Parathyroid adenoma (tissue), 2 donors: Measurements from ENCODE around the gene ARHGAP9.

Experiments used
- H2AFZ ChIP-seq: fragments of 300-600 bp; sonication (generic); one replicate; pipeline ENCODE4 v1.7.0; 2017; ENCODE audit warnings: antibody characterized with exemption, mild to moderate bottlenecking
- H3K27ac ChIP-seq: fragments of 300-600 bp; sonication (generic); one replicate; pipeline ENCODE4 v1.7.0; 2017
- H3K27me3 ChIP-seq: fragments of 300-600 bp; sonication (generic); one replicate; pipeline ENCODE4 v1.7.0; 2017; ENCODE audit warnings: low read length; ENCODE audit not compliant: control insufficient read depth, insufficient read depth
- H3K36me3 ChIP-seq: fragments of 300-600 bp; sonication (generic); one replicate; pipeline ENCODE4 v1.7.0; 2017; ENCODE audit warnings: low read length; ENCODE audit not compliant: control insufficient read depth, insufficient read depth
- H3K4me1 ChIP-seq: fragments of 300-600 bp; sonication (generic); one replicate; pipeline ENCODE4 v1.7.0; 2017; ENCODE audit warnings: control low read depth
- H3K4me2 ChIP-seq: fragments of 300-600 bp; sonication (generic); one replicate; pipeline ENCODE4 v1.7.0; 2017; ENCODE audit warnings: low read length
- H3K4me3 ChIP-seq: fragments of 300-600 bp; sonication (generic); one replicate; pipeline ENCODE4 v1.7.0; 2017; ENCODE audit warnings: low read depth, low read length
- H3K79me2 ChIP-seq: fragments of 300-600 bp; sonication (generic); one replicate; pipeline ENCODE4 v1.7.0; 2017; ENCODE audit warnings: control low read depth
- H3K9ac ChIP-seq: fragments of 300-600 bp; sonication (generic); one replicate; pipeline ENCODE4 v1.7.0; 2017; ENCODE audit warnings: mild to moderate bottlenecking
- H3K9me3 ChIP-seq: fragments of 300-600 bp; sonication (generic); one replicate; pipeline ENCODE4 v1.7.0; 2017; ENCODE audit warnings: low read length; ENCODE audit not compliant: control insufficient read depth
- TF ChIP-seq, protein P1 (sequence below): fragments of 300-600 bp; sonication (generic); IDR thresholded peaks from one replicate; pipeline ENCODE4 v1.7.0; 2017; ENCODE audit warnings: antibody characterized with exemption, mild to moderate bottlenecking
- donor health status: primary hyperparathyroidism.

The ARHGAP9 gene

DNA sequence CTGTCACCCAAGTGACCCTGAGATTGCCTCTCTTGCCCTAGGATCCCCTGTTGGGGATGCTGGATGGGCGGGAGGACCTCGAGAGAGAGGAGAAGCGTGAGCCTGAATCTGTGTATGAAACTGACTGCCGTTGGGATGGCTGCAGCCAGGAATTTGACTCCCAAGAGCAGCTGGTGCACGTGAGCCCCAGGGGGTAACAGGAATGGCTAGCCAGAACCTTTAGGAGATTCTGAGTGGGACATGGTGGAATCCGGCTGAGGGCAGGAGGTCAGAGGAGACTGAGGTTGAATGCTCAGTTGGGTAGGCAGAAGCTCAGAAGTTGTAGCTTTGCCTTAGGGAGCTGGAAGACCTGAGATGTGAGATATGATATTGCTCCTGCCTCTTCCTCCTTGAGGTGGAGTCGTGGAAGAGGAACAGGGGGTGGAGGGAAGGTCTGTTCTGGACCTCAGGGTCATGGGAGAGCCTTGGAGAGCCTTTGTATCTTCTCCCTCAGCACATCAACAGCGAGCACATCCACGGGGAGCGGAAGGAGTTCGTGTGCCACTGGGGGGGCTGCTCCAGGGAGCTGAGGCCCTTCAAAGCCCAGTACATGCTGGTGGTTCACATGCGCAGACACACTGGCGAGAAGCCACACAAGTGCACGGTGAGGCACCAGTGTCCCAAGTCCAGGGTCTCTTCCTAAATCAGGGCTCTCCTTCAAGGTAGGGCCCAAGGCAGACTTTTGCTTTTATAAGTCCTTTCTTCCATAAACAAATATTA lies 13.7 kb downstream of the ARHGAP9 start:
- Histone ChIP-seq H3K9me3 (no peaks in the 10 kb centered on the region), H3K27ac (no peak overlapping the region), H3K27me3 (no peaks in the 10 kb centered on the region), H3K79me2 (no peaks in the 10 kb centered on the region), H3K4me3 (no peak overlapping the region), H3K9ac (no peak overlapping the region), H3K4me2 (no peak overlapping the region), H2AFZ (no peak overlapping the region), H3K36me3 (no peaks in the 10 kb centered on the region), H3K4me1 (peaks cover 2% of the 10 kb centered on the region)
- TF ChIP-seq, protein P1, sequence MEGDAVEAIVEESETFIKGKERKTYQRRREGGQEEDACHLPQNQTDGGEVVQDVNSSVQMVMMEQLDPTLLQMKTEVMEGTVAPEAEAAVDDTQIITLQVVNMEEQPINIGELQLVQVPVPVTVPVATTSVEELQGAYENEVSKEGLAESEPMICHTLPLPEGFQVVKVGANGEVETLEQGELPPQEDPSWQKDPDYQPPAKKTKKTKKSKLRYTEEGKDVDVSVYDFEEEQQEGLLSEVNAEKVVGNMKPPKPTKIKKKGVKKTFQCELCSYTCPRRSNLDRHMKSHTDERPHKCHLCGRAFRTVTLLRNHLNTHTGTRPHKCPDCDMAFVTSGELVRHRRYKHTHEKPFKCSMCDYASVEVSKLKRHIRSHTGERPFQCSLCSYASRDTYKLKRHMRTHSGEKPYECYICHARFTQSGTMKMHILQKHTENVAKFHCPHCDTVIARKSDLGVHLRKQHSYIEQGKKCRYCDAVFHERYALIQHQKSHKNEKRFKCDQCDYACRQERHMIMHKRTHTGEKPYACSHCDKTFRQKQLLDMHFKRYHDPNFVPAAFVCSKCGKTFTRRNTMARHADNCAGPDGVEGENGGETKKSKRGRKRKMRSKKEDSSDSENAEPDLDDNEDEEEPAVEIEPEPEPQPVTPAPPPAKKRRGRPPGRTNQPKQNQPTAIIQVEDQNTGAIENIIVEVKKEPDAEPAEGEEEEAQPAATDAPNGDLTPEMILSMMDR: no peak

DNA sequence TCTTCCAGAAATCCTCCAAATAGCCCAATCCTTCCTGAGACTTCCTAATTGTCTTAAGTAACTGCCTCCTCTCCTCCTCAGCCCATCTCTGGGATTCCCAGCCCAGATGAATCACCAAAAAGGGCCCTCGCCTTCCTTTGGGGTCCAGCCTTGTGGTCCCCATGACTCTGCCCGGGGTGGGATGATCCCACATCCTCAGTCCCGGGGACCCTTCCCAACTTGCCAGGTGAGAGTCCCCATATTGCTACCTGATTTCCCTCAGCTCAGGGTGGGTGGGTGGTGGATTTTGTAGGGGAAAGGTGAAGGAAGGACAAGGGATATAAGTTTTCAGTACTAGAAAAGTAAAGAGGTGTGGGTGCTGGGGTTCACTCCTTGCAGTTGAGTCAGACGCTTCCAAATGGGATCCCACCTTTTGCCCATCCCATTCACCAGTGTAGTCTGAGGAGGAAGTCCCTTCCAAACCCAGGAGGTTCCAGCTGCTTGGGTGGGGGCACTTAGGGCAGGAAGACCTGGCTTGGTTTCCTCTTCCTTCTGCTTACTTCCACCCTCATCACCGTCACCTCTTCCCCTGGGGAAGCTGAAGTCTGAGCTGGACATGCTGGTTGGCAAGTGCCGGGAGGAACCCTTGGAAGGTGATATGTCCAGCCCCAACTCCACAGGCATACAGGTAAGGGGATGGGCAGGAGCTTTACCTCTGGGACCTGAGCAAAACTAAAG lies 14.5 kb downstream of the ARHGAP9 start:
- TF ChIP-seq, protein P1: no peak
- Histone ChIP-seq H3K9me3 (no peaks in the 10 kb centered on the region), H3K27ac (no peak overlapping the region)

DNA sequence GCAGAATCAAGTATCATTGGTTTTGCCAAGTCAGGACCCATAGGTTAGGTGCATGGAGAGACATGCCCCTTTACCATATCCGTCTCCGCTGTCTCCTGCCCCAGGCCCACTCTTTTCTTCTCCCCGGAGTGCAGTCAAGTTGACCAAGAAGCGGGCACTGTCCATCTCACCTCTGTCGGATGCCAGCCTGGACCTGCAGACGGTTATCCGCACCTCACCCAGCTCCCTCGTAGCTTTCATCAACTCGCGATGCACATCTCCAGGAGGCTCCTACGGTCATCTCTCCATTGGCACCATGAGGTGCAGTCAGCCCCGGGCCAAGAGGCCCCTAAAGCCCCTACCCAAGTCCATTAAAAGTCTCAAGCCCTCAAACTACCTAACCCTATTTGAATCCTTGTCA lies 15.1 kb downstream of the ARHGAP9 start:
- TF ChIP-seq, protein P1: no peak
- no peaks in the 10 kb centered on the region for H3K27me3 ChIP-seq
- no peaks in the 10 kb centered on the region for H3K9me3 ChIP-seq
- no peaks in the 10 kb centered on the region for H3K79me2 ChIP-seq
- no peaks in the 10 kb centered on the region for H3K36me3 ChIP-seq
- peaks cover 2% of the 10 kb centered on the region for H3K4me1 ChIP-seq
- no peak overlapping the region for H2AFZ ChIP-seq
- H3K9ac ChIP-seq: no peak overlapping the region
- H3K4me3 ChIP-seq: no peak overlapping the region
- H3K27ac ChIP-seq: no peak overlapping the region
- H3K4me2 ChIP-seq: no peak overlapping the region

More for the DNA sequence above, 14.5 kb downstream of the ARHGAP9 start:
- H3K27me3 ChIP-seq: no peaks in the 10 kb centered on the region
- peaks cover 2% of the 10 kb centered on the region for H3K4me1 ChIP-seq
- no peaks in the 10 kb centered on the region for H3K36me3 ChIP-seq
- H2AFZ ChIP-seq: no peak overlapping the region
- H3K79me2 ChIP-seq: no peaks in the 10 kb centered on the region
- H3K4me2 ChIP-seq: no peak overlapping the region
- no peak overlapping the region for H3K9ac ChIP-seq
- H3K4me3 ChIP-seq: no peak overlapping the region

DNA sequence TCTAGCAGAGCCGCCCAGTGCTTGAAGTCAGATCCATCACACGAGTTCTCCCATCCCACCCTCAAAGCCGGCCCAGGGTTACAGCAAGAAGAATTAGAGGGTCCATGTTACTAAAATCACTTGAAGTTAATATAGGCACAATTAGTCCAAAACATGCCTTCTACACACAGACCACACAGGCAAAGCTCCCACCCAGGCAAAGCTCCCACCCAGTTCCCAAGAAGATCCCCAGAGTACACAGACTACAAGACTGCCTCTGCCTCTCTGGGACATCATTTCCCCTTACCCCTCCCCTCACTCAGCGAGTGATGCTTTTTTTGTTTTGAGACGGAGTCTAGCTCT lies 16.8 kb downstream of the ARHGAP9 start:
- Histone ChIP-seq H3K9ac (no peak overlapping the region), H3K9me3 (no peaks in the 10 kb centered on the region), H3K27ac (no peak overlapping the region), H3K4me1 (peaks cover 8% of the 10 kb centered on the region), H2AFZ (peak overlapping the region; percentile 68), H3K27me3 (no peaks in the 10 kb centered on the region), H3K79me2 (no peaks in the 10 kb centered on the region), H3K36me3 (no peaks in the 10 kb centered on the region), H3K4me3 (peak overlapping the region; percentile 72), H3K4me2 (peak overlapping the region; percentile 81)
- TF ChIP-seq, protein P1: no peak
